Stimulated activated CD8-positive, alpha-beta memory T cell treated with anti-CD3 and anti-CD28 coated beads, Interleukin-4, amount 100 ng/mL, for 4 hours (primary cell): ENCODE measurements around the gene LRRC74A.

Experiments used
- DNase-seq, 2 donors: peaks; one replicate each; pipeline ENCODE4 v3.0.0-alpha.2; 2020; ENCODE audit warnings: low read depth in 2 of 2, low spot score in 1 of 2

Gene LRRC74A

GRCh38 chr14:76808990-76809389, 17.2 kb upstream of the LRRC74A start:
- DNase-seq, result no peak

DNA sequence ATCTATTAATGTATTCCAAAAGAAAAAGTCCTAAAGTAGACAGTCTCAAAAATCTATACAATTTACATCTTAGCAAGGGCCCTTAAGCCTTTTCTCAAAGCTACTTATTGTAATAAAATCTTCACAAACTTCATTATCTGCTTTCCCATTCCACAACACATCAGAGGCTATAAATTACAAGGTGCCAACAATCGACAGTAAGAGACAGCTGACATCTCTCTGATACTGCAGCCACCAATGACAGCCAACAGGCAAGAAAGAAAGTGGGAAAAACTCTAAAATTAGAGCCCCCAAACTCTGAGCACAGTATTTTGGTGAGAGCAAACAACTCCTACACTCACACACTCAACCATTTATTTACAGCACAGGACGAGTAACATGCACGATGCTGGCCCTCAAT, 15.7 kb upstream of the LRRC74A start:
- no peak for DNase-seq

DNA sequence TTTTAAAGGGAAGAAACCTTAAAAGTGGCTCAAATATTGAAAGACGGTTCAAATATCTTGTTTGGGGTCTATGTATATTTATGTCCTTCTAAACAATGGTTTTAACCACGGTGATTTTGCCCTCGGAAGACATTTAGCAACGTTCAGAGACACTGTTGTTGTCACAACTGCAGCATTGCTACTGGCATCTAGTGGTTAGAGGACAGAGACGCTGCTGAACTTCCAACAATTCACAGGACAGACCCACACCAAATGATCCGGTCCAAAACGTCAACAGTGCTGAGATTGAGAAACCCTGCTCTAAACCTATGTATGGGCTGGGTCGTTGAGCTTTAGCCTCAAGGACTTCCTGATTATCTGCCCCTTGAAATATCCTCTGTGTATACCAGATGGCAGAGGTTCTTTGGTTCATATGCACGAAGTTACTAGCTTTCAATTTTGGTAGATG, 15.2 kb upstream of the LRRC74A start:
- DNase-seq, result no peak

GRCh38 chr14:76811561-76811960, 14.6 kb upstream of the LRRC74A start:
- no peak for DNase-seq

- DNase-seq, result no peak
These were observed 14.2 kb upstream of the LRRC74A start for GRCh38 chr14:76812093-76812421.

GRCh38 chr14:76812422-76813383, 13.5 kb upstream of the LRRC74A start, which contains the start of gene ANGEL1:
TSS of gene ANGEL1 (minus strand) at chr14:76812882. CDS start at chr14:76812827, 55 bp downstream.
- peak; percentile 94 to 96 for DNase-seq

- DNase-seq, result no peak
These were observed 11.2 kb upstream of the LRRC74A start for GRCh38 chr14:76814726-76815645.

GRCh38 chr14:76820700-76821099, 5.5 kb upstream of the LRRC74A start:
- no peak for DNase-seq

GRCh38 chr14:76827696-76828296, 1.6 kb downstream of the LRRC74A start:
- DNase-seq, result no peak

GRCh38 chr14:76828339-76829012, 2.3 kb downstream of the LRRC74A start:
- no peak for DNase-seq

GRCh38 chr14:76829013-76829365, 2.8 kb downstream of the LRRC74A start:
- no peak for DNase-seq

DNA sequence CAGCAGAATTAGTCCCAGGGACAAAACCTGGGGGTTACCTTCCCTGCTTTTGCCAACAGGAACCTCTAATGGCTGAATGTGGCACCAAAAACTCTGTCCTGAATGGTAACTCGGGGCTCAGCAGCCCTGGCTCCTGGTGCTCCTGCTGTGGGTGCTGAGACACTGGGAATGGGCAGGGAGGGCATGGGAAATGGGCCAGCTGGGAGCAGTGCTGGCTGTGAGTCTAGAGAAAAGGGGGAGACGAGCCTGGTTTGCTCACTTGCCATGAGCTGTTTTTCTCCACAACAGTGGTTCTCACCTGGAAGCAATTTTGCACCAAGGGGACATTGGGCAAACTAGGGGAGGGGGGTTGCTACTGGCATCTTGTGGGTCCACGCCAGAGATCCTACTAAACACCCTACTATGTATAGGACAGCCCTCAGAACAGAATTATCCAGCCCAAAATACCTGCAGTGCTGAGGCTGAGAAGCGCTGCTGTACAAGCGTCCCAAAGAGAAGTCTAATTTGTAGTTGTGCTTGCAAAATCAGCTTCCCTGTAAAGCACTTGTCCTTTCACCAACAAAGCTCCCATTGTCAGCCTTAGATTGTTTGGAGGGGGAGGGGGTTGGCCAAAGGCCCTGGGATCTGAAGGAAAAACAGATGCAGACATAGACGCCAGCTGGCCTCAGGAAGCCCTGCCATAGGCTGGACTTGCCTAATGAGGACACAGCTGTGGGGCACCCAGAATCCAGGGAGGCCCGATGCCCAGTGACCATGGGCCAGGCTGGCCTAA, 3.6 kb downstream of the LRRC74A start:
- no peak for DNase-seq

- DNase-seq, result no peak
These were observed 4.3 kb downstream of the LRRC74A start for GRCh38 chr14:76830556-76830955.

- no peak for DNase-seq
These were observed 6.3 kb downstream of the LRRC74A start for GRCh38 chr14:76832503-76832988.

- DNase-seq, result no peak
These were observed 6.8 kb downstream of the LRRC74A start for GRCh38 chr14:76833011-76833410.

- DNase-seq, result no peak
These were observed 8.0 kb downstream of the LRRC74A start for GRCh38 chr14:76834241-76834661.

DNA sequence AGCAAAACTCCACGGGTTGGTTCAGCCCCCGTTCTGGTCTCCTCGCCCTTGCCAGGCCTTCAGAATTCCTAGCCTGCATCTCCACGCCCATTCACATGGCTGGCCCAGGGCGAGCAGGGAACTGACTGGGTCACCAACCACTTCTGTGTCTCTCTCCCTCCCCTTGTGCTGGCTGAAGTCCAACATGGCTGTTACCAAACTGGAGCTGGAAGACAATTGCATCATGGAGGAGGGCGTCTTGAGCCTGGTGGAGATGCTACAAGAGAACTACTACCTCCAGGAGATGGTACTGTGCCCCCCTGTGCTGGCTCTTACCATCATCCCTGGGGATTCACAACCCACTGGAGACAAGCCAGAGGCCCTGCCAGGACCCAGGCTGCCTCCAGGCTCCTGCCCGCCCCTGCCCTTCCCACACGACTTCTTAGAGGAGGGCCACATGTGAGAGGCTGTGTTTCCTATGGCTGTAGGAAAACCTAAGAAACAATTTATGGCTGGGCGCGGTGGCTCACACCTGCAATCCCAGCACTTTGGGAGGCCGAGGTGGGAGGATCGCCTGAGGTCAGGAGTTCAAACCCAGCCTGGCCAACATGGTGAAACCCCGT, 9.9 kb downstream of the LRRC74A start:
- no peak for DNase-seq

GRCh38 chr14:76837524-76837923, 11.3 kb downstream of the LRRC74A start:
- DNase-seq, result no peak

DNA sequence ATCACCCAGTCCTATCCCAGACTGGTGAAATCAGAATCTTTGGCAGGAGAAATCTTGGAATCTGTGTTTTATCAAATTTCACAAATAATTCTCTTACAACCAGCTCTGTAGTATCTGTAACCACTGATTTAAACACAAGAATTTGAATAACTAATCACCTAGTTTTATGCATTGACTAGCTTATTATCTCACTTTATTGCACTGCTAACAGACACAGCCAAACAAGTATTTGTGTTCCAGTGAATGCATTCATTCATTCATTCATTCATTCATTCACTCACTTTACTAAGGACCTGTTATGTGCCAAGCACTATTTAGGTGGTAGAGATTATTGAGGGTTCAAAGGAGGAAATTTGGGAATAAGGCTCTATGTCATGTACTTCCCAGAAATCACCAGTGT, 16.2 kb downstream of the LRRC74A start:
- DNase-seq, result no peak

GRCh38 chr14:76844223-76844622, 18.0 kb downstream of the LRRC74A start:
- peak; percentile 14 to 21 for DNase-seq
